ENCODE measurements around the gene LHB.

Gene LHB

GRCh38 chr19:49020931-49021895 lies 4.3 kb upstream of the LHB start:
- no peak for TF ChIP-seq CTCF (IDR thresholded peaks at IDR 0.05; ENCODE audit: low read depth, low read length)
- H3K4me3 ChIP-seq (ENCODE audit: low read depth, low read length) = no peak overlapping the region

GRCh38 chr19:49020342-49020741 lies 3.5 kb upstream of the LHB start:
- H3K4me3 ChIP-seq (ENCODE audit: low read depth, low read length) = no peak overlapping the region
- no peak for TF ChIP-seq CTCF (IDR thresholded peaks at IDR 0.05; ENCODE audit: low read depth, low read length)

GRCh38 chr19:49019242-49019932 lies 2.5 kb upstream of the LHB start:
- peak overlapping the region; percentile 46 for H3K4me3 ChIP-seq (ENCODE audit: low read depth, low read length)
- no peak for TF ChIP-seq CTCF (IDR thresholded peaks at IDR 0.05; ENCODE audit: low read depth, low read length)

GRCh38 chr19:49018388-49019241 lies 1.7 kb upstream of the LHB start:
- H3K4me3 ChIP-seq (ENCODE audit: low read depth, low read length) = peak overlapping the region; percentile 54

- peak overlapping the region; percentile 54 for H3K4me3 ChIP-seq (ENCODE audit: low read depth, low read length)
- TF ChIP-seq CTCF (IDR thresholded peaks at IDR 0.05; ENCODE audit: low read depth, low read length) = peak; percentile 24
These were observed 918 bp upstream of the LHB start for GRCh38 chr19:49017666-49018351.

GRCh38 chr19:49016067-49016839 lies 638 bp downstream of the LHB start:
- H3K4me3 ChIP-seq (ENCODE audit: low read depth, low read length) = no peak overlapping the region
- TF ChIP-seq CTCF (IDR thresholded peaks at IDR 0.05; ENCODE audit: low read depth, low read length) = no peak

Data from WI38 (cell line).